Measurements from ENCODE around the gene CEP128.

DNA sequence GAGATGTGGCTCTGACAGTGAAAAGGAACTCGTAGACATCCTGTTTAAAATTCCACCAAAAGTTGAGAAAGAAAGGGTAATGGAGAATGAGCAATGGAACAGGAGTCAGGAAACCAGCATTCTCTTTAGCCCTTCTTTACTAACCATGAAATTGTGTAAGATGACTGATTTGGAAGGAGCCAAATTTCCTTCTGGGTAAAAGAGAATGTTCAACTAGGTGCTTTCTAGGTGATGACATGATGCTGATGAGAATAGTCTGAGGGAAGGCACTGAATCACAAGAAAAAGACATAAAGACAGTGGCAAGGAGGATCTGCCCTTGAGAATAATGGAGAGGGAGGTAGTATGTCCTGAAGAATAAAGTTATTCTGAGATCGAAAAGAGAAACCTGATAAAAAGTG is 16.1 kb upstream of the CEP128 start:
- TF ChIP-seq, protein P1, sequence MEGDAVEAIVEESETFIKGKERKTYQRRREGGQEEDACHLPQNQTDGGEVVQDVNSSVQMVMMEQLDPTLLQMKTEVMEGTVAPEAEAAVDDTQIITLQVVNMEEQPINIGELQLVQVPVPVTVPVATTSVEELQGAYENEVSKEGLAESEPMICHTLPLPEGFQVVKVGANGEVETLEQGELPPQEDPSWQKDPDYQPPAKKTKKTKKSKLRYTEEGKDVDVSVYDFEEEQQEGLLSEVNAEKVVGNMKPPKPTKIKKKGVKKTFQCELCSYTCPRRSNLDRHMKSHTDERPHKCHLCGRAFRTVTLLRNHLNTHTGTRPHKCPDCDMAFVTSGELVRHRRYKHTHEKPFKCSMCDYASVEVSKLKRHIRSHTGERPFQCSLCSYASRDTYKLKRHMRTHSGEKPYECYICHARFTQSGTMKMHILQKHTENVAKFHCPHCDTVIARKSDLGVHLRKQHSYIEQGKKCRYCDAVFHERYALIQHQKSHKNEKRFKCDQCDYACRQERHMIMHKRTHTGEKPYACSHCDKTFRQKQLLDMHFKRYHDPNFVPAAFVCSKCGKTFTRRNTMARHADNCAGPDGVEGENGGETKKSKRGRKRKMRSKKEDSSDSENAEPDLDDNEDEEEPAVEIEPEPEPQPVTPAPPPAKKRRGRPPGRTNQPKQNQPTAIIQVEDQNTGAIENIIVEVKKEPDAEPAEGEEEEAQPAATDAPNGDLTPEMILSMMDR (IDR thresholded peaks at IDR 0.05), result no peak
- TF ChIP-seq POLR2AphosphoS5 (IDR thresholded peaks at IDR 0.05) (no peak), POLR2A (IDR thresholded peaks at IDR 0.05) (no peak)

All from transverse colon (tissue), 4 donors.